ENCODE results near the gene LTO1.

LTO1 gene

GRCh38 chr11:69715446-69715845, 40.3 kb upstream of the LTO1 start:
- H3K4me3 ChIP-seq (ENCODE audit: low read depth, low read length) = no peak overlapping the region
- TF ChIP-seq CTCF (IDR thresholded peaks at IDR 0.05; ENCODE audit: low read depth, low read length) = no peak

DNA sequence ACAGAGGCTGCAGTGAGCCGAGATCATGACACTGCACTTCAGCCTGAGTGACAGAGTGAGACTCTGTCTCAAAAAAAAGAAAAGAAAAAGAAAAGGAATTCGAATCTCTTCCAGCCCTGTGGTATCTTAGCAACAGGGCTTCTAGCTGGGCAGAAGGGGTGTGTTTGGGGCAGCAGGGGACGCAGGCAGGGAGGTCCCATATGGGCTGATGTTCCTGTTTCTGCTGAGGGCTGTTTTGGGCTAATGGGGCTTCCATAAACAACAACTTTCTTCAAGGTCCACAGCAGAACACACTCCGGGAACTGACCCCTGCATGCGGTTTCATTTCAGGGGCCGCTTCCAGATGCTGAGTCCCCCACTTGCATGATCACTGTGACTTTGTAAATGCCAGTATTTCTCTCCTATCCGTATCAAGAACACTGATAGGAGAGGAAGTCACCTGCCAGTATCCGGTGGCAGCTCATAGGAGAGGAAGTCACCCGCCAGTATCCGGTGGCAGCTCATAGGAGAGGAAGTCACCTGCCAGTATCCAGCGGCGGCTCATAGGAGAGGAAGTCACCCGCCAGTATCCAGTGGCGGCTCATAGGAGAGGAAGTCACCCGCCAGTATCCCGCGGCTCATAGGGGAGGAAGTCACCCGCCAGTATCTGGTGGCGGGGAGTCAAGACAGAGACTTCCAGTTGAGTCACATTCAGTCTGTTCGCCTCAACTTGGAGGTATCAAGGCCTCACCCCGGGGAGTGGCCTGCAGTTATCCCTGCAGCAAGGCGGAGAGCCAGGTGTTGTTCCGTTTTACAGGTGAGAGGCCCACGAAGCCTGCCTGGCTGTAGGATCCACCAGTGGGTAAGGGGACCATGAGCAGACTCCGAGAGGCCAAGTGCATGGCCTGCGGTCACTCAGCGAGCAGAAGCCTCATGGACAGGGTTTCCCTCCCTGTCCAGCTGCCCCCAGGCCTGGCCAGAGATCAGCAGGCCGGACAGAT, 37.0 kb upstream of the LTO1 start:
- no peak overlapping the region for H3K4me3 ChIP-seq (ENCODE audit: low read depth, low read length)
- no peak for TF ChIP-seq CTCF (IDR thresholded peaks at IDR 0.05; ENCODE audit: low read depth, low read length)

GRCh38 chr11:69708736-69709401, 33.7 kb upstream of the LTO1 start:
- no peak overlapping the region for H3K4me3 ChIP-seq (ENCODE audit: low read depth, low read length)
- TF ChIP-seq CTCF (IDR thresholded peaks at IDR 0.05; ENCODE audit: low read depth, low read length) = no peak

DNA sequence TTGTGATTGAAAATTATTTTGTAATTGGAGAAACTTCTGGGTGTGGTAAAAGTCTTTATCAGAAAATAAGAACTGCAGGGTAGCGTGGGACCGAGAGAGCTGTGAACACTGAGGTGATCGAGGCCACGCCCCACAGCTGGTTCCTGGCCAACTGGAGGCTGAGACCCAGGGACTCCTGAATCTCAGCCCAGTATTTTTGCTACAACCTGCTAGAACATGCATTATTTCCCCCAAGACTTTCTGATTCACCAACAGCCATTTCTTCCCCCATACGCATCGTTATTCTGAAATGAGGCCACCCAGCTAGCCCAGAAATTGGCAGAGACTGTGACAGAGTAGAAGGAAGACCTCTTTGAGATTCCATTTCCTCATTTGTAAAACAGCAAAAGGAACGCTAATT, 32.0 kb upstream of the LTO1 start:
- no peak for TF ChIP-seq CTCF (IDR thresholded peaks at IDR 0.05; ENCODE audit: low read depth, low read length)
- no peak overlapping the region for H3K4me3 ChIP-seq (ENCODE audit: low read depth, low read length)

DNA sequence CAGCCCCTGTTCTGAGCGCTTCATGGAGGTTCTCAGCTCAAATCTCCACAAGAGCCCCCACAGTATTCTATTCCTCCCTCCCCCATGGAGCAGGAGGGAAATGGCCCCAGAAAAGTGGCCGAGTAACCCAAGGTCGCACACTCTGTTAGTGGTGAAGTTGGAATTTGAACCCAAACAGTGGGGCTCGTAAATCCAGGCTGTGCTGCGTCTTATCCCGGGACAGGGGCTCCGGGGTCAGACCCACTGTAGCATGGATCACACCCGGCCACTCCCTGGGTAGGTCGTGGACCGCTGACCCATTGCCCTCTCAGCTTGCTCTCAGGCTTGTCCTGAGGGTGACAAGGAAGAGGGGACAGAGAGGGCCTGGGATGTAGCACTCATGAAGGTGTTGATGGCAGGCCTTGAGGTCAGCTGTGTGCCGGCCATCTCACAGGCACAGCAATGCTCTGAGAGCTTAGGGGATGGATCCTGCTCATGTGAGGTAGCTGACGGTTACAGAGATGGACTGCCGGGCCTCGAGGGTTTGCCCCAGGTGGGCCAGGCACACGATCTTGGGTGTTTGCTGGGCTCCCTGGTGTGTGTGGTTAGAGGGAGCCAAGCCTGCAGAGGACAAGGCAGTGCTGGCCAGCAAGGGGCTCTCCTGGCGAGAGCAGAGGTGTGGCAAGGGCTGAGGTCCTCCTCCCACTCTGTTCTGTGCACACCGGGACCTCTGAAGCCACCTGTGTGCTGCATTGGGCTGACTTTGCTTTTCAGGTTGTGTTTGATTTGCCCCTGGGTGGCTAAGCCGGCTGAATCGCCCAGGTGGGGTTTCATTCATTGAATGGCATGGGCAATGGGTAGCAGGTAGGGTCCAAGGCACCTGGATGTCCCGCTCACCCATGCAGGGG, 31.0 kb upstream of the LTO1 start:
- no peak overlapping the region for H3K4me3 ChIP-seq (ENCODE audit: low read depth, low read length)
- TF ChIP-seq CTCF (IDR thresholded peaks at IDR 0.05; ENCODE audit: low read depth, low read length) = no peak

DNA sequence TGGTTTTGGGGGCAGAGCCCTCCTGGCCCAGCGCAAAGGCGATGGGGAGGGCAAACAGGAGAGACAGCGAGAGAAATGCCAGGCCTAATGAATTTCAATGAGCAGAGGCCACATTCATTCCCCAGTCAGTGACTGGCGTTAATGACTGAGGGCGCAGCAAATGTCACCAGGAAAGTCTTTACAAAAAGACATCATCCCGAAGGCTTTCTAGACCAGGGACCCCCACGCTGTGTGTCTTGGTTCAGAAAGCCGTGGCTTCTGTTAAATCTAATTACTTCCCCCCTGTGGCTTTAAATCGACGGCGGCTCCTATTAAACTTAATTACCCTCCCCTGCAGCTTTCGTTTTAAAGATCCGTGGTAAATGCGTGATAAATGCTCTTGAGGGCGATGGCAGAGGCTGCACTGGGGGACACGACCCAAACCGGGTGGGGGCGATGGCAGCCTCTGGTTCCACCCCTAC, 30.2 kb upstream of the LTO1 start:
- no peak overlapping the region for H3K4me3 ChIP-seq (ENCODE audit: low read depth, low read length)
- no peak for TF ChIP-seq CTCF (IDR thresholded peaks at IDR 0.05; ENCODE audit: low read depth, low read length)
